DND-41 (cell line): ENCODE measurements around the gene PDE7B.

Experiments
- ATAC-seq: fragments of 200-7000 bp; cut with Tn5 transposase; 3 replicates; pipeline ENCODE4 v1.9.1; 2021; ENCODE audit warnings: low read depth; ENCODE audit not compliant: insufficient read depth
- DNase-seq: peaks from one replicate; pipeline ENCODE4 v3.0.0-alpha.2; 2020
- H2AFZ ChIP-seq: 2 replicates; pipeline ENCODE4 v1.6.0; 2012; ENCODE audit warnings: low read depth, low read length
- H3K27ac ChIP-seq: 2 replicates; pipeline ENCODE4 v1.5.1; 2012; ENCODE audit warnings: low read length, inconsistent platforms
- H3K27me3 ChIP-seq: fragments of 200-600 bp; sonication (generic); 2 replicates; pipeline ENCODE4 v1.6.0; 2012; ENCODE audit warnings: low read length, mild to moderate bottlenecking, inconsistent platforms; ENCODE audit not compliant: insufficient read depth, poor library complexity
- H3K36me3 ChIP-seq: 2 replicates; pipeline ENCODE4 v1.5.1; 2012; ENCODE audit warnings: low read length, inconsistent platforms; ENCODE audit not compliant: insufficient read depth
- H3K4me1 ChIP-seq: 2 replicates; pipeline ENCODE4 v1.5.1; 2012; ENCODE audit warnings: mild to moderate bottlenecking, low read length; ENCODE audit not compliant: insufficient read depth
- H3K4me2 ChIP-seq: 2 replicates; pipeline ENCODE4 v1.6.0; 2012; ENCODE audit warnings: mild to moderate bottlenecking, moderate library complexity, low read length, inconsistent platforms; ENCODE audit not compliant: insufficient read depth
- H3K4me3 ChIP-seq, 2 experiments: fragments of 200-600 bp in 1 of 2; shearing (Covaris generic) in 1 of 2; 2 replicates each; pipeline ENCODE4 v1.5.1; 2012 to 2016; ENCODE audit warnings: inconsistent platforms in 2 of 2, low read length in 2 of 2, mild to moderate bottlenecking in 2 of 2, low read depth in 1 of 2, moderate library complexity in 1 of 2
- H3K79me2 ChIP-seq: 2 replicates; pipeline ENCODE4 v1.6.0; 2012; ENCODE audit warnings: low read length, inconsistent platforms; ENCODE audit not compliant: insufficient read depth
- H3K9ac ChIP-seq: 2 replicates; pipeline ENCODE4 v1.6.0; 2012; ENCODE audit warnings: low read depth, mild to moderate bottlenecking, inconsistent platforms, low read length, moderate library complexity
- H3K9me3 ChIP-seq: 2 replicates; pipeline ENCODE4 v1.5.1; 2012; ENCODE audit warnings: low read length, moderate library complexity, mild to moderate bottlenecking, inconsistent platforms; ENCODE audit not compliant: insufficient read depth, severe bottlenecking
- H4K20me1 ChIP-seq: 2 replicates; pipeline ENCODE4 v1.6.0; 2012; ENCODE audit warnings: low read length; ENCODE audit not compliant: insufficient read depth
- EZH2 ChIP-seq: IDR thresholded peaks from 3 replicates; pipeline ENCODE4 v1.6.1; 2012; ENCODE audit warnings: borderline replicate concordance, low read depth, mild to moderate bottlenecking, moderate library complexity, low read length, inconsistent platforms; ENCODE audit not compliant: severe bottlenecking
- TF ChIP-seq, protein P1 (sequence below): IDR thresholded peaks from 2 replicates; pipeline ENCODE4 v1.5.1; 2012; ENCODE audit warnings: borderline replicate concordance, low read length, moderate library complexity, mild to moderate bottlenecking; ENCODE audit not compliant: poor library complexity, severe bottlenecking; ENCODE audit errors: extremely low read depth

Gene PDE7B

DNA sequence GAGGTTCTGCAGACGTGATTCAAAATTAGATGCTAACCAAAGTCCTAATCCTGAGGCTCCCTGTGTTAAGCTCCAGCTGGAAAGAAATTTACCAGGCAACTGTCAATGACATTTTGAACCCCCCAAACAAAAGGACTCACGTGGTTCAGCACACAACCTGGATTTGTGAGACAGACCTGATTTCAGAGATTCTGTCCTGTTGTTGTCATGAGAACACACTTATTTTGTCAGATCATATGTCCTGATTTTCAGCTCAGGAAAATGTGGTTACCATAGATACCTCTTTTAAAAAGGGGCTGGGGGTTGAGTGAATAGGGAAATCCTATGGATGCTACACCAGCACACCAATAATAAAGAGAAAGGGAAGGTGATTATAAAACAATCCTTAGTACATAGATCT is 337.0 kb downstream of the PDE7B start:
- H3K9me3 ChIP-seq = no peaks in the 10 kb centered on the region
- TF ChIP-seq EZH2 = no peak
- TF ChIP-seq, protein P1, sequence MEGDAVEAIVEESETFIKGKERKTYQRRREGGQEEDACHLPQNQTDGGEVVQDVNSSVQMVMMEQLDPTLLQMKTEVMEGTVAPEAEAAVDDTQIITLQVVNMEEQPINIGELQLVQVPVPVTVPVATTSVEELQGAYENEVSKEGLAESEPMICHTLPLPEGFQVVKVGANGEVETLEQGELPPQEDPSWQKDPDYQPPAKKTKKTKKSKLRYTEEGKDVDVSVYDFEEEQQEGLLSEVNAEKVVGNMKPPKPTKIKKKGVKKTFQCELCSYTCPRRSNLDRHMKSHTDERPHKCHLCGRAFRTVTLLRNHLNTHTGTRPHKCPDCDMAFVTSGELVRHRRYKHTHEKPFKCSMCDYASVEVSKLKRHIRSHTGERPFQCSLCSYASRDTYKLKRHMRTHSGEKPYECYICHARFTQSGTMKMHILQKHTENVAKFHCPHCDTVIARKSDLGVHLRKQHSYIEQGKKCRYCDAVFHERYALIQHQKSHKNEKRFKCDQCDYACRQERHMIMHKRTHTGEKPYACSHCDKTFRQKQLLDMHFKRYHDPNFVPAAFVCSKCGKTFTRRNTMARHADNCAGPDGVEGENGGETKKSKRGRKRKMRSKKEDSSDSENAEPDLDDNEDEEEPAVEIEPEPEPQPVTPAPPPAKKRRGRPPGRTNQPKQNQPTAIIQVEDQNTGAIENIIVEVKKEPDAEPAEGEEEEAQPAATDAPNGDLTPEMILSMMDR = no peak
- no peak overlapping the region for H3K4me2 ChIP-seq
- no peak overlapping the region for H3K27ac ChIP-seq
- ATAC-seq (no peak), DNase-seq (no peak)
- H3K4me1 ChIP-seq = no peaks in the 10 kb centered on the region
- no peak overlapping the region for H3K4me3 ChIP-seq
- H4K20me1 ChIP-seq = no peaks in the 10 kb centered on the region
- H2AFZ ChIP-seq = no peak overlapping the region
- H3K9ac ChIP-seq = no peak overlapping the region
- no peaks in the 10 kb centered on the region for H3K79me2 ChIP-seq
- peaks cover 4% of the 10 kb centered on the region for H3K27me3 ChIP-seq
- H3K36me3 ChIP-seq = no peaks in the 10 kb centered on the region

DNA sequence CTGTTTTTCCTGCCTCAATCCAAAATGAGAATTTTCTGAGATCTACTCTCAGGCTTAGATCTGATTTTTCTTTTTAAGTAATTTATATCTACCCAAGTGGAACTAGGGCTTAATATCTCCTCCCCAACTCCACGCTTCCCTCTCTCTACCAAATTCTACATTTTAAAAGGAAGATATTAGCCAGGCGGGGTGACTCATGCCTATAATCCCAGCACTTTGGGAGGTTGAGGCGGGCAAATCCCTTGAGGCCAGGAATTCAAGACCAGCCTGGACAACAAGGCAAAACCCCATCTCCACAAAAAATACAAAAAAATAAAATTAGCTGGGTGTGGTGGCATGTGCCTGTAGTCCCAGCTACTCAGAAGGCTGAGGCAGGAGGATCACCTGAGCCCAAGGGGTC is 337.6 kb downstream of the PDE7B start:
- no peak overlapping the region for H3K9ac ChIP-seq
- no peak for DNase-seq

DNA sequence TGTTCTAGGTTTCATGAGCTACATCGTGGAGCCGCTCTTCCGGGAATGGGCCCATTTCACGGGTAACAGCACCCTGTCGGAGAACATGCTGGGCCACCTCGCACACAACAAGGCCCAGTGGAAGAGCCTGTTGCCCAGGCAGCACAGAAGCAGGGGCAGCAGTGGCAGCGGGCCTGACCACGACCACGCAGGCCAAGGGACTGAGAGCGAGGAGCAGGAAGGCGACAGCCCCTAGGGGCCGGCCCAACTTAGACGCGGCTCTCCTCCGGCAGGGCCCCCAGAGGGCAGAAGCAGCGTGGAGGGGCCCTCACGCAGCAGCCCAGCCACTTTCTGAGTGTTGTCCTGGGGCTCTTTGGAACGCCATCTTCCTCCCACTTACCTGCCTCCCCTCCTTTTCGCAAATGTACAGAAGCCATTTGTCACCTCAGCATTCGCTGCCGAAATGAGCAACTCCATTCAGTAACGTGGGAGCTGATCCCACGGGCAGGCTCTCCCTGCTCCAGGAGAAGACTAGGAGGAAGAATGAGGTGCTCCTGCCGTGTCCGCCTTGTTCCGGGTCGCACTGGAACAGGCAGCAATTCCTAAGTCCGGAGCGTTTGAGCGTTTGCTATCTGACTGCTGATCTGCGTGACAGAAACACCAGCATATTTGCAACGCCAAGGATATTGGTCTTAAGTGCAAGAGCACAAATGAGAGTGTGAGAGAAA is 340.3 kb downstream of the PDE7B start:
- Histone ChIP-seq H3K4me3 (no peak overlapping the region), H3K9ac (no peak overlapping the region), H3K4me2 (no peak overlapping the region), H3K27ac (no peak overlapping the region), H3K79me2 (no peaks in the 10 kb centered on the region), H3K9me3 (no peaks in the 10 kb centered on the region), H4K20me1 (no peaks in the 10 kb centered on the region), H3K36me3 (no peaks in the 10 kb centered on the region), H3K4me1 (no peaks in the 10 kb centered on the region), H3K27me3 (peaks cover under 1% of the 10 kb centered on the region), H2AFZ (no peak overlapping the region)
- TF ChIP-seq, protein P1 = no peak
- no peak for TF ChIP-seq EZH2
- ATAC-seq (no peak), DNase-seq (no peak)

More for the DNA sequence above, 337.6 kb downstream of the PDE7B start:
- Histone ChIP-seq H2AFZ (no peak overlapping the region), H3K27ac (no peak overlapping the region), H3K27me3 (peaks cover 4% of the 10 kb centered on the region), H3K9me3 (no peaks in the 10 kb centered on the region), H3K36me3 (no peaks in the 10 kb centered on the region), H4K20me1 (no peaks in the 10 kb centered on the region), H3K79me2 (no peaks in the 10 kb centered on the region), H3K4me1 (no peaks in the 10 kb centered on the region), H3K4me3 (no peak overlapping the region), H3K4me2 (no peak overlapping the region)
- TF ChIP-seq, protein P1 = no peak
- no peak for TF ChIP-seq EZH2
- no peak for ATAC-seq
